ENCODE results near the gene PIK3R6.
A peak's percentile ranks its signal among the peaks of the same experiment; 100 is the strongest.

Gene PIK3R6

GRCh38 chr17:8776881-8777280, 90.6 kb downstream of the PIK3R6 start:
- no peak for DNase-seq (ENCODE audit: low read depth)
- TF ChIP-seq CTCF (conservative IDR thresholded peaks at IDR 0.05; ENCODE audit: control insufficient read depth, insufficient read depth, low read depth, low read length): no peak
- H3K4me3 ChIP-seq (ENCODE audit: control insufficient read depth, low read depth, low read length): no peak overlapping the region

GRCh38 chr17:8776248-8776647, 91.2 kb downstream of the PIK3R6 start:
- TF ChIP-seq CTCF (conservative IDR thresholded peaks at IDR 0.05; ENCODE audit: control insufficient read depth, insufficient read depth, low read depth, low read length): no peak
- H3K4me3 ChIP-seq (ENCODE audit: control insufficient read depth, low read depth, low read length): no peak overlapping the region
- DNase-seq (ENCODE audit: low read depth): no peak

GRCh38 chr17:8766731-8767130, 100.7 kb downstream of the PIK3R6 start:
- TF ChIP-seq CTCF (conservative IDR thresholded peaks at IDR 0.05; ENCODE audit: control insufficient read depth, insufficient read depth, low read depth, low read length): no peak
- H3K4me3 ChIP-seq (ENCODE audit: control insufficient read depth, low read depth, low read length): no peak overlapping the region
- DNase-seq (ENCODE audit: low read depth): peak; percentile 55

- no peak overlapping the region for H3K4me3 ChIP-seq (ENCODE audit: control insufficient read depth, low read depth, low read length)
- DNase-seq (ENCODE audit: low read depth): no peak
- no peak for TF ChIP-seq CTCF (conservative IDR thresholded peaks at IDR 0.05; ENCODE audit: control insufficient read depth, insufficient read depth, low read depth, low read length)
Measured at GRCh38 chr17:8762012-8762411, 105.5 kb downstream of the PIK3R6 start.

- H3K4me3 ChIP-seq (ENCODE audit: control insufficient read depth, low read depth, low read length): no peak within 1 kb of the TSS
- DNase-seq (ENCODE audit: low read depth): no peak
- no peak for TF ChIP-seq CTCF (conservative IDR thresholded peaks at IDR 0.05; ENCODE audit: control insufficient read depth, insufficient read depth, low read depth, low read length)
Measured at GRCh38 chr17:8758137-8758596, 109.3 kb downstream of the PIK3R6 start, which contains the start of gene SPDYE4. SPDYE4 (minus strand) TSS chr17:8758546; CDS start chr17:8758382, 164 bp downstream.

- no peak for DNase-seq (ENCODE audit: low read depth)
- H3K4me3 ChIP-seq (ENCODE audit: control insufficient read depth, low read depth, low read length): no peak overlapping the region
- TF ChIP-seq CTCF (conservative IDR thresholded peaks at IDR 0.05; ENCODE audit: control insufficient read depth, insufficient read depth, low read depth, low read length): no peak
Measured at GRCh38 chr17:8757189-8757588, 110.3 kb downstream of the PIK3R6 start.
